ENCODE measurements around the gene AP5S1. TPM values are rescaled to one million over a fixed set of nuclear protein-coding genes. Genes with fewer than 3 reads are reported as not detected.

AP5S1 gene
- total and polyA plus RNA-seq, 9 of the 15 experiments (the other 6 are each of a cell fraction or from before 2014, with no cell fraction given): 2.6 to 8.8 (median 4.4) TPM

DNA sequence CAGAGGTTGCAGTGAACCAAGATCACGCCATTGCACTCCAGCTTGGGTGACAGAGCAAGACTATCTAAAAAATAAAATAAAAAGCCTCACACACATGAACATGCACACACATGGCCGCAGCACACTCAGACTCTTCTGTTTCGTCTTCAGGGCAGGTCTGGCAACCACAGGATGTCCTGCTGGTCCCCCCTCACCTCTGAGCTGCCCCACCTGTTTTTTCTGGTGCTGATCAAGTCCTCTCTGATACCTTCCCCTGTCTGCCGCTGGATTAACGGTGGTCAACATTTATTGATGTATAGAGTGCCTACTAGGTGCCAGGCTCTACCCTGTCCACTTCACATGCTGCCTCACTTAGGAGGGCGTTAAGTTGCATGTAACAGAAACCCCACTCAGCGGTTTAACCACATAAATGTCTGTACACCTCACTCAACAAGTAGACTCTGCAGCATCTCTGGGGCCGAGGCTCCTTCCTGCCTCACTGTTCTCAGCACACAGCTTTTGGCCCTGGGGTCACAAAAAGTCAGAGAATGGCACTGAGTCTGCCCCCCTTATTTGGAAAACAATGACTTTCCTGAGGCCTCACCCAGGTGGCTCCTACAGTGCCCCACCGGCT is 4.5 kb upstream of the AP5S1 start (continued):
- TF ChIP-seq, protein P1, sequence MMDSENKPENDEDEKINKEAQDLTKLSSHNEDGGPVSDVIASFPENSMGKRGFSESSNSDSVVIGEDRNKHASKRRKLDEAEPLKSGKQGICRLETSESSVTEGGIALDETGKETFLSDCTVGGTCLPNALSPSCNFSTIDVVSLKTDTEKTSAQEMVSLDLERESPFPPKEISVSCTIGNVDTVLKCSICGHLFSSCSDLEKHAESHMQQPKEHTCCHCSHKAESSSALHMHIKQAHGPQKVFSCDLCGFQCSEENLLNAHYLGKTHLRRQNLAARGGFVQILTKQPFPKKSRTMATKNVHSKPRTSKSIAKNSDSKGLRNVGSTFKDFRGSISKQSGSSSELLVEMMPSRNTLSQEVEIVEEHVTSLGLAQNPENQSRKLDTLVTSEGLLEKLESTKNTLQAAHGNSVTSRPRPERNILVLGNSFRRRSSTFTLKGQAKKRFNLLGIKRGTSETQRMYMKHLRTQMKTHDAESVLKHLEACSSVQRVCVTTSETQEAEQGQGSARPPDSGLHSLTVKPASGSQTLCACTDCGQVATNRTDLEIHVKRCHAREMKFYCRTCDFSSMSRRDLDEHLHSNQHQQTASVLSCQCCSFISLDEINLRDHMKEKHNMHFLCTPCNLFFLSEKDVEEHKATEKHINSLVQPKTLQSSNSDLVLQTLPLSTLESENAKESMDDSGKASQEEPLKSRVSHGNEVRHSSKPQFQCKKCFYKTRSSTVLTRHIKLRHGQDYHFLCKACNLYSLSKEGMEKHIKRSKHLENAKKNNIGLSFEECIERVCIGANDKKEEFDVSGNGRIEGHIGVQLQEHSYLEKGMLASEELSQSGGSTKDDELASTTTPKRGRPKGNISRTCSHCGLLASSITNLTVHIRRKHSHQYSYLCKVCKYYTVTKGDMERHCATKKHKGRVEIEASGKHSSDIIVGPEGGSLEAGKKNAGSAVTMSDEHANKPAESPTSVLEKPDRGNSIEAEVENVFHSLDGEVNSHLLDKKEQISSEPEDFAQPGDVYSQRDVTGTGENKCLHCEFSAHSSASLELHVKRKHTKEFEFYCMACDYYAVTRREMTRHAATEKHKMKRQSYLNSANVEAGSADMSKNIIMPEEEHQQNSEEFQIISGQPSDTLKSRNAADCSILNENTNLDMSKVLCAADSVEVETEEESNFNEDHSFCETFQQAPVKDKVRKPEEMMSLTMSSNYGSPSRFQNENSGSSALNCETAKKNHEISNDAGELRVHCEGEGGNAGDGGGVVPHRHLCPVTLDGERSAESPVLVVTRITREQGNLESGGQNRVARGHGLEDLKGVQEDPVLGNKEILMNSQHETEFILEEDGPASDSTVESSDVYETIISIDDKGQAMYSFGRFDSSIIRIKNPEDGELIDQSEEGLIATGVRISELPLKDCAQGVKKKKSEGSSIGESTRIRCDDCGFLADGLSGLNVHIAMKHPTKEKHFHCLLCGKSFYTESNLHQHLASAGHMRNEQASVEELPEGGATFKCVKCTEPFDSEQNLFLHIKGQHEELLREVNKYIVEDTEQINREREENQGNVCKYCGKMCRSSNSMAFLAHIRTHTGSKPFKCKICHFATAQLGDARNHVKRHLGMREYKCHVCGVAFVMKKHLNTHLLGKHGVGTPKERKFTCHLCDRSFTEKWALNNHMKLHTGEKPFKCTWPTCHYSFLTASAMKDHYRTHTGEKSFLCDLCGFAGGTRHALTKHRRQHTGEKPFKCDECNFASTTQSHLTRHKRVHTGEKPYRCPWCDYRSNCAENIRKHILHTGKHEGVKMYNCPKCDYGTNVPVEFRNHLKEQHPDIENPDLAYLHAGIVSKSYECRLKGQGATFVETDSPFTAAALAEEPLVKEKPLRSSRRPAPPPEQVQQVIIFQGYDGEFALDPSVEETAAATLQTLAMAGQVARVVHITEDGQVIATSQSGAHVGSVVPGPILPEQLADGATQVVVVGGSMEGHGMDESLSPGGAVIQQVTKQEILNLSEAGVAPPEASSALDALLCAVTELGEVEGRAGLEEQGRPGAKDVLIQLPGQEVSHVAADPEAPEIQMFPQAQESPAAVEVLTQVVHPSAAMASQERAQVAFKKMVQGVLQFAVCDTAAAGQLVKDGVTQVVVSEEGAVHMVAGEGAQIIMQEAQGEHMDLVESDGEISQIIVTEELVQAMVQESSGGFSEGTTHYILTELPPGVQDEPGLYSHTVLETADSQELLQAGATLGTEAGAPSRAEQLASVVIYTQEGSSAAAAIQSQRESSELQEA (IDR thresholded peaks at IDR 0.05; ENCODE audit: low read depth): no peak

All from K562 (cell line).